HG03432 (cell line): ENCODE data around the gene SLK.

Experiments
- ATAC-seq: cut with Tn5 transposase; IDR thresholded peaks from one replicate; pipeline ENCODE4 v1.9.1; 2021; ENCODE audit warnings: mild to moderate bottlenecking, moderate library complexity; ENCODE audit not compliant: unreplicated experiment

The SLK gene

DNA sequence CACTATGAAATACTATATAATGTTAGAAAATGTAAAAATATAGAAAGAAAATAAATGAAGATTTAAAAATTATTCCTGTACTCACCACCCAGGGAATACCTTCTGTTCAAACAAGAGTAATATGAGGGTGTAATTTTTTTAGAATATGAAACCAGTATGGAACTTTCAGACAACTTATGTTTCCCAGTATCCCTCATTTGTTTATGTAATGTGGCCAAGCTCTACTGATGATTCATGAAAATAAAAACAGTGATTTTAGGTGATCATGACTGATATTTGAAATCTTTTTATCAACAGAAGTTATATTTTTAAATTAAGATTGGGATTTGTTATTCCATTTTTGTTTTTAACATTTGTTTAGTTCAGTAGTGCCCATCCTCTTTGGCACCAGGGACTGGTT lies 18.8 kb downstream of the SLK start:
- ATAC-seq, result no peak

DNA sequence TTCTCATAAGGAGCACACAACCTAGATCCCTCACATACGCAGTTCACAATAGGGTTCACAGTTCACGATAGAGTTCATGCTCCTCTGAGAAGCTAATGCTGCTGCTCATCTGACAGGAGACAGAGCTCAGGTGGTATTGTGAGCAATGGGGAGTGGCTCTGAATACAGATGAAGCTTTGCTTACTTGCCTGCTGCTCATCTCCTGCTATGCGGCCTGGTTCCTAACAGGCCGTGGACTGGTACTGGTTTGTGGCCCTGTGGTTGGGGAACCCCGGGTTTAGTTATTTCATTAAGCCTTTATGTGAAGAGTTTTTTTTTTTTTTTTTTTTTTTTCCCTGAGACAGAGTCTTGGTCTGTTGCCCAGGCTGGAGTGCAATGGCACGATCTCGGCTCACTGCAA lies 19.4 kb downstream of the SLK start:
- no peak for ATAC-seq

GRCh38 chr10:103990121-103990520 lies 23.2 kb downstream of the SLK start:
- ATAC-seq, result no peak

GRCh38 chr10:103990531-103990930 lies 23.6 kb downstream of the SLK start:
- ATAC-seq, result no peak

DNA sequence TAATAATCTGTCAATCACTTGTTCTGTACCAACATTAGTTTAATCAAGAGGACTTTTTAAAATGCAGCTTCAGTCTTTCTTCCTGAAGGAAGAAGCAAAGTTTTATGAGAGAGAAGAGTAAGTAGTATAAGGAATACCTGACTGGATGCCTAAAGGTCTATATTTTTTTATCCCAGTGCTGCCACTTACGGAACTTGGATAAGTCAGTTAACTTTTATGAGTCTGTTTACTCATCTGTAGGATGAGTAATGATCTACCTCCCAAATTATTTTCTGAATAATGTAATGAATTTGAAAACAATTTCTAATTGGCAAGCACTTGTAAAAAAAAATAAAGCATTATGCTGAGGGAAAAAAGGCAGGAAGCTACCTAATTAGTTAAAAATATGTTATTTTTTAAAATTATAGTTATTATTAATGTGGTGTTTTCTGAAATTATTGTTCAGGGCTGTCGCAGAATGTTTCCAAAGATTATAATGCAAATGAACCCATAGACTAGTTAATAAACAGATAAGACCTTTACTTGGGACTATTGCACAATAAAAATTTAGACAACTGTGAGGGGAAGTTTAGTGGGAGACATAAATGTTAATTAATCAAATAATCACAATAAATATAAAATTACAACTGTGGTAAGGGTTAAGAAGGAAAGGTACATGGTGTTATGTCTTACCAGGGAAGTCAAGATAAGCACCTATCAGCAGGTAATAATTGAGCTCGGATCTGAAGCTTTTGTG lies 24.6 kb downstream of the SLK start:
- ATAC-seq, result no peak

DNA sequence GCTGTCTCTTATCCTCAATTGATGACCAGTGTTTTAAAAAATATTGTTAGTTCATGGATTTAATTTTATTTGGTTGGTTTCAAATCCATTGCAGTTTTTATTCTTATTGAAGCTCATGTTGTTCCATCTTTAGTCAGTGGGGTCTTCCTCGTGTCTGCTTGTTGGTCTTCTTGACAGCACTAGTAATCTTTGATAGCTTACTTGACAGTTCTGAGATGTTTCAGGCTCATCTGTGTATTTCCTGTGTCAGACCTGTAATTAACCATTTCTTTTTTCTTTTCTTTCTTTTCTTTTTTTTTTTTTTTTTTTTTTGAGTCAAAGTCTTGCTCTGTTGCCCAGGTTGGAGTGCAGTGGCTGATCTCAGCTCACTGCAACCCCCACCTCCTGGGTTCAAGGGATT lies 28.2 kb downstream of the SLK start:
- no peak for ATAC-seq

- ATAC-seq, result no peak
These were observed 31.9 kb downstream of the SLK start for GRCh38 chr10:103998805-103999204.

DNA sequence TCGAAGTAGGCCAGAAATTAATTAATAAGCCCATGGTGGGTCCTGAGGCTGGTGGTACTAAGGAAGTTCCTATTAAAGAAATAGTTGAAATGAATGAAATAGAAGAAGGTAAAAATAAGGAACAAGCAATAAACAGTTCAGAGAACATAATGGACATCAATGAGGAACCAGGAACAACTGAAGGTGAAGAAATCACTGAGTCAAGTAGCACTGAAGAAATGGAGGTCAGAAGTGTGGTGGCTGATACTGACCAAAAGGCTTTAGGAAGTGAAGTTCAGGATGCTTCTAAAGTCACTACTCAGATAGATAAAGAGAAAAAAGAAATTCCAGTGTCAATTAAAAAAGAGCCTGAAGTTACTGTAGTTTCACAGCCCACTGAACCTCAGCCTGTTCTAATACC lies 36.0 kb downstream of the SLK start:
- no peak for ATAC-seq

DNA sequence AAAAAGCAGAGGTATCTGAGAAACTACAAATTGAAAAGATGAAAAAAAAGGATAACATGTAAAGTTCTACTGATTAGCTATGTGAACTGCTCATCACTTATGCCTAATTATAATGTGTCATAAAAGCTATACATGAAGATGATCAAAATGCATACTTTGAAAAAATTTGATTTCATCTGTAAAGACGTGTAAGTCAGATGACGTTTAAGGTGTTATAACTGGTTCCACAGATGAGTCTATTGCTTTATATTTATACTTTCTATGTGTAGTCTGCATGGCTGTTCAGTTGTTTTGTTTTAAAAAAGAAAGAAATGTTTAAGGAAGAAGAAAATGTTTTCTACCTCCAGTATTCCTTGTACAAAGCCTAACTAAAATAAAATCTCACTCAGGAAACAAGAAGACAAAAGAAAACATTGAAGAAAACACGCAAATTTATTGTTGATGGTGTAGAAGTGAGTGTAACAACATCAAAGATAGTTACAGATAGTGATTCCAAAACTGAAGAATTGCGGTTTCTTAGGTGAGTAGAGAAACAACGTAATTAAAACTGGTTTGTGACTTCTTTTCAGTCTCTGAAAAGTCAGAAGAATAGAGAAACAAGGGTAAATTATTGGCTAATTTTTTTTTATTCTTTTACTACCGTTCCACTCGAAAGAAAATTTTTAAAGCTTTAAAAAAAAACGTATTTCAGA lies 38.4 kb downstream of the SLK start:
- no peak for ATAC-seq

GRCh38 chr10:104011904-104012303 lies 45.0 kb downstream of the SLK start:
- ATAC-seq, result no peak

- ATAC-seq, result no peak
These were observed 46.5 kb downstream of the SLK start for GRCh38 chr10:104013489-104013888.

DNA sequence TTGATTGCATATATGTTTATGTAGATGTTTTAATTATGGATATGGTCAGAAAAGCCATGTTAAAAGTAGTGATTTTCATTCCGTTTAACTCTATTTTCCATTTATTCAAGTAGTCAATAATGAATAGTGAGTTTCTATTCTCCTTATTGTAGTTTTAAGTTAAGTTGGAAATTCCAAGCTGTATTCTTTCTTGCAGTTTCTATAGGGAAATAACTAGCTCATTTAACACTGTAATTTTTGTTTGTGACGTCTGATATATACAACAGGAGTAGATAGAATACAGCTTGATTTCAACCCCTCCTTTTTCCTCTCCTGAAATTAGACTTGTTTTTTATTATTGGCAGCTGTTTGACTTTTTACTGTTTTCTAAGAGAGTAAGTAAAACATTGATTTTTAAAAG lies 47.2 kb downstream of the SLK start:
- ATAC-seq, result no peak

- ATAC-seq, result no peak
These were observed 49.7 kb downstream of the SLK start for GRCh38 chr10:104016661-104017060.

DNA sequence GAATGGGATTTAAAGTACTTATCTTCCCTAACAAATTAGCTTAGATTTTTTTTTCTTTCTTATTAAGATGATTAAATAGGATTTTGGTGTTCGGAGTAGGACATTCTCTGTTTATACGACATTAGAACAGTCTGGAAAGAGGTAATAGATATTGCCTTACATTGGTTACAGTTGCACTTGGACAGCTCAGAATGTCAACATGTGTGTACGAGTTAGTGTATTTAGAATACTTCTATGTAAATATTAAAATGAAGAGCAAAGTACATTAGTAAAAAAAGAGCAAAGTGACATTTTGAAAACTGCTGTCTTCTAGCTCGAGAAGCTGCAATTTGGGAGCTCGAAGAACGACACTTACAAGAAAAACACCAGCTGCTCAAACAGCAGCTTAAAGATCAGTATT lies 51.5 kb downstream of the SLK start:
- ATAC-seq, result no peak

GRCh38 chr10:104020020-104020419 lies 53.1 kb downstream of the SLK start:
- ATAC-seq, result no peak

GRCh38 chr10:104021246-104021645 lies 54.3 kb downstream of the SLK start:
- no peak for ATAC-seq

- no peak for ATAC-seq
These were observed 55.1 kb downstream of the SLK start for GRCh38 chr10:104022026-104022425.

DNA sequence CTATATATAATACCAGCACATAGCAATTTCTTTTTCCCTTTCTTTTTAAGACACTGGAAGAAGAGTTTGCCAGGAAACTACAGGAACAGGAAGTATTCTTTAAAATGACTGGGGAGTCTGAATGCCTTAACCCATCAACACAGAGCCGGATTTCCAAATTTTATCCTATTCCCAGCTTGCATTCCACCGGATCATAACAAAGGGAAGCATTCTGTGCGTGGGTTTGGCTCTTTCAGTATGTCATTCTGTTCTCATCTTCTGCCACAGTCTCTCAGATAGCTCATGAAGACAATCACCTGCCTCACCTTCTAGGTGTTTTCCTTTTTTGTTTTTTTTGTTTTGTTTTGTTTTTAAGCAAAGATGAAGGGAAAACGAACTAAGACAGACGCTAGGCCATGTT lies 58.6 kb downstream of the SLK start:
- no peak for ATAC-seq

GRCh38 chr10:104026762-104027161 lies 59.8 kb downstream of the SLK start:
- no peak for ATAC-seq

GRCh38 chr10:104028146-104028545 lies 61.2 kb downstream of the SLK start:
- no peak for ATAC-seq

GRCh38 chr10:104028823-104029520 lies 62.0 kb downstream of the SLK start:
- ATAC-seq, result no peak

DNA sequence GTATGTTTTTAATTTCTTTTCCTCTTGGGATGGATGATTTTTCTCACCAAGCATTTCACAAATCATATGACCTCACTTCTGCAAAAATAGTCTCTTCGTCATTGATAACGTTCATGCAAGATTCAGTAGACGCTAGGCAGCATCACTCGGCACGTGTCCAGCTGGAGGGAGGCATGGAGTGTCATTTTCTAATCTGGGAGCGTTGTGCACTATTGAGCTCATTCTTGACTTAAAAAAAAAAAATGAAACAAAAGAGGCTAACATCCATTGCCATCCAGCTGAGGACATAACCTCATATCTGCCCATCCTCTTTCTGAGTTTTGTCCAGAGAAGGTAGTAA lies 62.6 kb downstream of the SLK start:
- no peak for ATAC-seq
